ENCODE results near the gene UCHL5.
A peak's percentile ranks its signal among the peaks of the same experiment; 100 is the strongest.
"Not testable (repeated sequence)": the region's sequence is repeated elsewhere in the genome, so short reads cannot be mapped to it uniquely, and the experiment has no call there.

Gene UCHL5

GRCh38 chr1:193013707-193014106 lies 45.5 kb downstream of the UCHL5 start:
- DNase-seq (ENCODE audit: insufficient read length, low spot score): no peak
- no peak for FAIRE-seq

GRCh38 chr1:193013005-193013404 lies 46.2 kb downstream of the UCHL5 start:
- DNase-seq (ENCODE audit: insufficient read length, low spot score) (no peak), FAIRE-seq (no peak)

DNA sequence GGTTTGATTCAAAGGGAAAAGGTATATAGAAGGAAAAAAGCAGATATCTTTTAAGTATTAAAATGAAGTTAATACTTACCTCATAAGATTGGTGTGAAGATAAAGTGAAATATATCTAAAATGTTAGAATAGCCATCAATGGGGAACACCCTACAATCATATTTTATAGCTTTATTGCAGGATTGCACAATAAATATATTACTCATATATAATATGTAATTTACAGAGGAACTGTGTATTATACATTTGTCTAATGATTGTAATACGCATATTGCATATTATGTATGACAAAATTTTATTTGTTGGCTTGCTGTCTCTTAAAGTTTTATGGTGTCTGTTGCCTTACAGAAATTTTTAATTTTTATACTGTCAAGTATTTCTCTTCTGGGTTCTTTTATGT lies 47.8 kb downstream of the UCHL5 start:
- FAIRE-seq: no peak
- no peak for DNase-seq (ENCODE audit: insufficient read length, low spot score)

- no peak for DNase-seq (ENCODE audit: insufficient read length, low spot score)
- no peak for FAIRE-seq
These were observed 49.7 kb downstream of the UCHL5 start for GRCh38 chr1:193009501-193009900.

DNA sequence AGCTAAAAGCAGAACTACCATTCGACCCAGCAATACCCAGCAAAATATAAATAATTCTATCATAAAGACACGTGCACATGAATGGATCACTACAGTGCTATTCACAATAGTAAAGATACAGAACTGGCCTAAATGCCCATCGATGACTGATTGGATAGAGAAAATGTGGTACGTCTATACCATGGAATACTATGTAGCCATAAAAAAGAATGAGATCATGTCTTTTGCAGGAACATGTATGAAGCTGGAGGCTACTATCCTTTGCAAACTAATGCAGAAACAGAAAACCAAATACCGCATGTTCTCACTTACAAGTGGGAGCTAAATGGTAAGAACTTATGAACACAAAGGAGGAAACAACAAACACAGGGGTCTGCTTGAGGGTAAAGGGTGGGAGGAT lies 53.4 kb downstream of the UCHL5 start:
- no peak for DNase-seq (ENCODE audit: insufficient read length, low spot score)
- FAIRE-seq: no peak

- FAIRE-seq: no peak
- no peak for DNase-seq (ENCODE audit: insufficient read length, low spot score)
These were observed 60.6 kb downstream of the UCHL5 start for GRCh38 chr1:192998536-192998935.

DNA sequence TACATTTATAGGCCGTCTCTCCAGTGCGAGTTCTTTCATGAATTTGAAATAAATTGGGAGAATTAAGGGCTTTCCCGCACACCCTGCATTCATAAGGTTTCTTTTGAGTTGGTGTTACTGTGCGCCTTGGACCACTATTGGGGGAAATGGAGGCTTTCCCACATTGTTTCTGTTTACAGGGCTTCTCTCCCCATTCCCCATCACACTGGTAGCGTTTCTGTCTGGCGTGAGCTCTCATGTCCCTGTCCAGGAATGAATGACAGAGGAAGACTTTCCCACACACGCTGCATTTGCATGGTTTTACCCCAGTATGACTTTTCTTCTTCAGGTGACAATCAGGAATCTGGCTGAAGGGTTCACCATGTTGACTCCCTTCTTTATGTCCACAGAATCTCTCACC lies 65.0 kb downstream of the UCHL5 start:
- FAIRE-seq: no peak
- DNase-seq (ENCODE audit: insufficient read length, low spot score): no peak

DNA sequence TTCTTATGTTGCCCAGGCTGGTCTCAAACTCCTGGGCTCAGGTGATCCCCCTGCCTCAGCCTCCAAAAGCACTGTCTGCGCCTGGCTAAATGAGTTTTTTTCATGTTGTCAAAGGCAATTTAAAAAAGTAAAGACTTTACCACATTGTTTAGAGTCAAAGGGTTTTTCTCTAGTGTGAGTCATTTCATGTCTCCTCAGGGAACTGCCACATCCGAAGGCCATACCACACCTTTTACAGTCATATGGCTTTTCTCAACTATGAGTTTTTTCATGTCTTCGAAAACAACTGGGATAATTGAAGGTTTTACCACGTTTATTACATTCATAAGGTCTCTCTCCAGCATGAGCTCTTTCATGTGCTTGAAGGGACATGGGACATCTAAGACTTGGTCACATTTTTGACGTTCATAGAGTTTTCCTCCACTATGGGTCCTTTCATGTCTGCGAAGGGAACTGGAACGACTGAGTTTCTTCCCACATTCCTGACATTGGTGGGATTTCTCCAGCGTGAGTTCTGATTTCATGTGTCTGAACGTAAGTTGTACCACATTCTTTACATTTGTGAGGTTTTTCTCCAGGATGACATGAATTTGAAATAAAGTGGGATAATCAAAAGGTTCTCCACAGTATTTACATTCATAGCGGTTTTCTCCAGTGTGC lies 65.6 kb downstream of the UCHL5 start:
- no peak for FAIRE-seq
- peak; percentile 14 for DNase-seq (ENCODE audit: insufficient read length, low spot score)

- not testable (repeated sequence) for FAIRE-seq; DNase-seq (ENCODE audit: insufficient read length, low spot score)
These were observed 72.3 kb downstream of the UCHL5 start for GRCh38 chr1:192986748-192987334.

- FAIRE-seq (no peak), DNase-seq (ENCODE audit: insufficient read length, low spot score) (no peak)
These were observed 72.9 kb downstream of the UCHL5 start for GRCh38 chr1:192986110-192986747.

DNA sequence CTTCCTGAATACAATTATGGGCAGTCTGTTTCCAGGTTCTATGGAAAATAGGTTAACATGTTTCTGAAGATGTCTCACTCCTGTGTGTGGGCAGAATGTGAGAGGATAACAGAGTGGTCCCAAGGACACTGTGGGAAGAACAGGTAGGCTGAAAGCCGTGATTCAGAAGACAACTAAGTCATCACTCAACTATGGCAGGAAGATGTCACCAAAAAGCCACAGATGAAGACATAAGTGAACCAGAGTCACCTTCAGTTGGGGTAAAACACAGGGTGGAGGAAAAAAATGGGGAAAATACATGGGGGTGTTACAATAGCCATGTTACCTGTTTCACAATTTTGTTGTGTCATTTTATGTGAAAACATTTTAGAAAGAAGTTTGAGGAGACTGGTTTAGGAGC lies 75.1 kb downstream of the UCHL5 start:
- DNase-seq (ENCODE audit: insufficient read length, low spot score) (no peak), FAIRE-seq (no peak)

DNA sequence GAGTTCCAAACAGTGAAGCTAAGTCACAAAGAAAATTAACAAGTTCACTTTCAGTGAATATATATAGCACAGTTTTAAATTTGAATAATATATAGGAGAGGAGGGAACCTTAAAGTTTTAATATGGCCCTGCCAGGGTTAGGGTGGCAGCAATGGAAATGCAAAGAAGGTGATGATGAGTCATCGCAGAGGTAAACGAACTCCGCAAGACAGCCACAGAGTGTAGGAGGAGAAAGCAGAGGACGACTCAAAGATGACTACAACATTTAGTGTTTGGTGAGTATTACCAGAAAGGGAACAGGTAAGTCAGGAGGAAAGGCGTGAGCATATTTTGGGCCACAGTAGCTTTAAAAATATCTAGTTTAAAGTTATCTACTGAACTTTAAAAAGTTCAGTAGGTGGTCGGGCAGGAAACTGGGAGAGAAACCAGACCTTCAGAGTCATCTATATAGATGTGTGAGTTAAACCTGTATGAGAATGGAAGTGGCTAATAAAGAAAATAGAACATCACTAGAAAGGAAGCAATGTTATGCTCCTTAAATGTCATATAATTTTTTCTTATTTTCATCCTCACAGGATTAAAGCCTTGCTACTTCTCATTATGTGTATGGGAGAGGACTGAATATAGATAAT lies 75.7 kb downstream of the UCHL5 start:
- FAIRE-seq (no peak), DNase-seq (ENCODE audit: insufficient read length, low spot score) (no peak)

DNA sequence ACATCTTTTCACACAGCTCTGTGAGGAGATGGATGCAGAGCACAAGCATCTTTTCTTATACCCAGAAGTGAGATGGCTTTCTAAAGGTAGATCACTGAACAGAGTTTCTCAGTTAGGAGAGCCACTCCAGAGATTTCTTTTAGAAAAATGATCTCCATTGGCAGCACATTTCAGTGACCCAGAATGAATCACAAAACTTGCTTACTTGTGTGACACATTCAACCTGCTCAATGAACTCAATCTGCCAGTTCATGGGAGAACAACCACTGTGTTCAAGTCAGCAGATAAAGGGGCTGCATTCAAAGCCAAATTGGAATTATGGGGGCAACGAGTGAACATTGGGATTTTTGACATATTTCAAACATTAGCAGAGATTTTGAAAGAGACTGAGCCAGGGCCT lies 78.3 kb downstream of the UCHL5 start:
- FAIRE-seq (no peak), DNase-seq (ENCODE audit: insufficient read length, low spot score) (no peak)

DNA sequence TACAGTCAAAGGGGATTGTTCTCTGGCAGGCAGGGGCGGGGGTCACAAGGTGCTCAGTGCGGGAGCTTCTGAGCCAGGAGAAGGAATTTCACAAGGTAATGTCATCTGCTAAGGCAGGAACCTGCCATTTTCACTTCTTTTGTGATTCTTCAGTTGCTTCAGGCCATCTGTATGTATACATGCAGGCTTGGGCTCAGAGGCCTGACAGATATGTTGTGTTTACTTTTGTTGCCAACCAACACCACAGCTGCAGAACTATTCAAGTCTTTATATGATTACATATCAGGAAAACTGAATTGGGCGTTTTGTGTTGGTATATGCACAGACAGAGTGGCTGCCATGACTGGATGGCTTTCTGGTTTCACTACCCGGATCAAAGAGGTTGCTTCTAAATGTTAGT lies 78.8 kb downstream of the UCHL5 start:
- not testable (repeated sequence) for DNase-seq (ENCODE audit: insufficient read length, low spot score); FAIRE-seq

DNA sequence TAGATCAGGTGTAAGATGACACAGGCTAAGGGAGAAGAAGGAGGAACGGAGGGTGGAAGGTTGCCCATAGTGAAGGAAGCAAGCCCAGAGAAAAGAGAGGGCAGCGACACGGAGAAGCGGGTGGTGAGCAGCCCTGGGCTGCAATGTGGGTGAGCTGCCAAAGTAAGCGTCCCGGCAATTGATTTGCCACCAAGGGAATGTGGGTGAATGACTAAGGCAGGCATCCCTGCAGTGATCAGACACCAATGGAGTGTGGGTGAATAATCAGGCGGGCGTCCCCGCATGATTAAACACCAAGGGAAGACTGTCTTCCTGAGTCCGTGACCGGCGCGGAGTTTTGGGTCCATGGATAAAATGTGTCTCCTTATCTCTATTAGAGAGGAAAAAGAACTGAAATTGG lies 79.6 kb downstream of the UCHL5 start:
- DNase-seq (ENCODE audit: insufficient read length, low spot score) (no peak), FAIRE-seq (no peak)

GRCh38 chr1:192978195-192978710 lies 80.9 kb downstream of the UCHL5 start:
- no peak for DNase-seq (ENCODE audit: insufficient read length, low spot score)
- FAIRE-seq: no peak

- peak; percentile 44 for FAIRE-seq
- DNase-seq (ENCODE audit: insufficient read length, low spot score): no peak
These were observed 82.0 kb downstream of the UCHL5 start for GRCh38 chr1:192977089-192977706.

DNA sequence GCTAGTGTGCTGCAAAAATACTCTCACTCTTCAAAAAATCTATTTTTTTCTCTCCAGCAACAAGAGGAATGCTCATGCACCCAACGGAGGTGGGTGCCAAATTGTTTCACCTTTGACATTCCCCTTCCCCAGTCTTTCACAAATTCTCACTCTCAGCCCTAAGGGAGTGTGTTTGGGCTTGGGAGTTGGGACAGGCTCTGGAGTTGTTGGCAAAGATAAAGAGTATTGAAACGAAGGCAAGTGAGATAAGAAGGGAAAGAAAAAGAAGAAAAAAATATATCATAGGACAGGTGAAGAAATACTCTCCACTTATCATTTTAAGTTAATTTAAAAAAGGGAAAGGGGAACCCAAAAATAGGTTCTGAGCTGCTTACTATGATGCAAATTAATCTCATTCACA lies 82.6 kb downstream of the UCHL5 start:
- DNase-seq (ENCODE audit: insufficient read length, low spot score): no peak
- no peak for FAIRE-seq

GRCh38 chr1:192974701-192975100 lies 84.5 kb downstream of the UCHL5 start:
- no peak for DNase-seq (ENCODE audit: insufficient read length, low spot score)
- FAIRE-seq: no peak

DNA sequence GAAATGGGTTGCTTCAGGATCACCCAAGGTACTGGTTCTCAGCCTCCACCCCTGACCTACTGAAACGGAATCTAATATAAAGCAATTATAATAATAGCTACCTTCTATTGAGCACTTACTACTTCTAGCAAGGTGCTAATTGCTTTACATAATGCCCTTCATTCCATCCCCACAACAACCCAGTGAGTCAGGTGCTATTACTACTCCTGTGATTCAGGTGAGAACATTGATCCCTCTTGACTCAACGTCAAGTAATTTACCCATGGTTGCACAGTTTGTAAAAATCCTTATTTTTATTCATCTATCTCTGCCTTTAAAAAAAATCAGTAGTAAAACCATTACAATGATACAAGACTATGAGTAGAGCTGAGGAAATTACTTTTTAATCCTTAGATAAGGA lies 85.2 kb downstream of the UCHL5 start:
- DNase-seq (ENCODE audit: insufficient read length, low spot score): no peak
- FAIRE-seq: no peak

- FAIRE-seq (no peak), DNase-seq (ENCODE audit: insufficient read length, low spot score) (no peak)
These were observed 86.0 kb downstream of the UCHL5 start for GRCh38 chr1:192973202-192973601.

All from HTR-8/SVneo (cell line).